Activated naive CD4-positive, alpha-beta T cell (primary cell): ENCODE data around the gene FAM78A.

Source experiments
- DNase-seq, 4 experiments: peaks; one replicate each; lab custom pipeline; 2025; lab: John Stamatoyannopoulos, UW

FAM78A gene, protein sequence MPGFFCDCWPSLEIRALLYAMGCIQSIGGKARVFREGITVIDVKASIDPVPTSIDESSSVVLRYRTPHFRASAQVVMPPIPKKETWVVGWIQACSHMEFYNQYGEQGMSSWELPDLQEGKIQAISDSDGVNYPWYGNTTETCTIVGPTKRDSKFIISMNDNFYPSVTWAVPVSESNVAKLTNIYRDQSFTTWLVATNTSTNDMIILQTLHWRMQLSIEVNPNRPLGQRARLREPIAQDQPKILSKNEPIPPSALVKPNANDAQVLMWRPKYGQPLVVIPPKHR

DNA sequence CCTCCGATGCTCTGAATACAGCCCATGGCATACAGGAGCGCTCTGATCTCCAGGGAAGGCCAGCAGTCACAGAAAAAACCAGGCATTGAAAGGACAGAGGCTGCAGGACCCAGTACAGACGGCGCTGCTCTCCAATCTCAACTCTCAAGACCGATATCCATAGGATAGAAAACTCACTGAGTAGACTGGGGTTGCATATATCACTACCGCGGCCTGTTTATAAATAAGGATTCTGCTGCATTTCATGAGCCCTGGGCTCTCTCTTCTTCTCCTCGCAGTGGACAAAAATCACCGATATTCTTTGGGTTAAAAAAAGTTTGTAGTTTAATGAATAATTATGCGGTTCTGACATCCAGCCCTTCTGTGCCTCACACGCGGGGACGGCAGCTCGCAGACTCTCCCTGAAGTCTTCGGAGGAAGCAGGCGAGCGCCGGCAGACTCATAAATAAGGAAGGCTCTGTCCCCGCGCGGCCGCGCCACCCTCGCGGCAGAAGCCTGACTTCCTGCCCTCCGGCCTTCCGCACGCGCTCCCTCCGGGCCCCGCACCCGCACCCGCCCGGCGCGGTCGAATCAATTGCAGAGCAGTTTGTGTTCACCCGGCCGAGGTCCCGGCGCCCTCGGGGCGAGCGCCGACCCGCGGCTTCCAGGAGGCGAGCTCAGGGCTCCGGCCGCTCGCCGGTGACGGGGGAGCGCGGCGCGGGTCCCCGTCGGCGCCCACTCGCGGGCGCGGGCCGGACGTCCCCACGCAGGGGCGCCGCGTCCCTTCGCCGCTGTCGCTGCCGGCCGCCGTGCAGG, at the start of gene FAM78A:
TSS of gene FAM78A (minus strand) at position 417 of the 795 bp plus-strand sequence. CDS start at position 86, 331 bp downstream.
- DNase-seq = peak in 1 of 4 experiments; percentile 33

DNA sequence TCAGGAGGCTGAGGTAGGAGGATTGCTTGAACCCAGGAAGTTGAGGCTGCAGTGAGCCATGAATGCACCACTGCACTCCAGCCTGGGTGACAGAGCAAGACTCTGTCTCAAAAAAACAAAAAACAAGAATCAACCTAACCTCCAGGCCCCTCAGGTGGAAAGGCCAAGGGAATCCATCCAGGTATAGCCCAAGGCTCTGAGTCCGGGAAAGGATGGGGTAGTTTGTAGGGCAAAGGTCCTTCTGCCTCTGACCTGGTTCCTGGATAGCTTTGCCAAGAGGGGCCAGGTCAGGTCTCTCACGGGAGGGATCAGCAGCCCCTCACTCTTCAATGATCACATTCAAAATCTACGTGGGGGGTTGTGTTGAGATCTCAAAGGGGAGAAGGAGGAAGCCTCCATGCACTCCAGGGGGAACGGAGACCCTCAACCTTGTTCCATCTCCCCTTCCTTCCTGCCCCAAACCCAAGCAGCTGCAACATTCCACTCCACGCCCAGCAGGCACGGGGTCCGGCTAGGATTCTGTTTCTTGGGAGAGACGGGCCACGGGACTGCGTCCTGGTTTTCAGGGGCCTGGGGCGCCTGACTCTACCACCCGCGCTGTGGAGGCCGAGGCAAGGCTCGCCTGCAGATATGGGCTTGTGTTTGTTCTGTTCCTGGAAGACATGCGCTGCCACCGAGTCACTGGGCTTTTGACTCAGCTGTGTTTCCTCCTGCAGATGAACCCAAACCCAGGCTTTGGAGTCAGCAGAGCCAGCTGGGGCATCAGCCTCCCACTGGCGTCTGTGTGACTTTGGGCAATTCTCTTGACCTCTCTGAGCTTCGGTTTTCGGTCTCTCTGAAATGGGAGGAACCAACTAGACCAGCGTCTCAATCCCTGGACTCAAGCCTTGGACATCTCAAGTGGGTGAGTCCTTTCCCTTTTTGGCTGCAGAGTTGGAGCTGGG, 48.7 kb upstream of the FAM78A start:
- DNase-seq = no peak

DNA sequence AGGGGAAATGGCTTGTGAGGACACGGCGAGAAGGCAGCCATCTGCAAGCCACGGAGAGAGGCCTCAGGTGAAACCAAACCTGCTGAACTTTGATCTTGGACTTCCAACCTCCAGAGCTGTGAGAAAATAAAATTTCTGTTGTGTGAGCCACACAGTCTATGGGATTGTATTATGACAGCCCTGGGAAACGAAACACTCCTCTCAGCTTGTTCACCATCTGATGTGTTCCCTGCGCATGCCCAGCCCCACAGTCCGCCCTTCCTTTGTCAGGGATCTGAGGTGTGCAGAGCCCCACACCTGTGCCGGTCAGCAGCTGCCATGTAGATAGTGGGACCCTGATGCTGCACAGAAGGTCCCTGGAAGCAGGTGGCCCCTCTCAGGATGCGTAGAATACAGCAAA, 47.3 kb upstream of the FAM78A start:
- no peak for DNase-seq

DNA sequence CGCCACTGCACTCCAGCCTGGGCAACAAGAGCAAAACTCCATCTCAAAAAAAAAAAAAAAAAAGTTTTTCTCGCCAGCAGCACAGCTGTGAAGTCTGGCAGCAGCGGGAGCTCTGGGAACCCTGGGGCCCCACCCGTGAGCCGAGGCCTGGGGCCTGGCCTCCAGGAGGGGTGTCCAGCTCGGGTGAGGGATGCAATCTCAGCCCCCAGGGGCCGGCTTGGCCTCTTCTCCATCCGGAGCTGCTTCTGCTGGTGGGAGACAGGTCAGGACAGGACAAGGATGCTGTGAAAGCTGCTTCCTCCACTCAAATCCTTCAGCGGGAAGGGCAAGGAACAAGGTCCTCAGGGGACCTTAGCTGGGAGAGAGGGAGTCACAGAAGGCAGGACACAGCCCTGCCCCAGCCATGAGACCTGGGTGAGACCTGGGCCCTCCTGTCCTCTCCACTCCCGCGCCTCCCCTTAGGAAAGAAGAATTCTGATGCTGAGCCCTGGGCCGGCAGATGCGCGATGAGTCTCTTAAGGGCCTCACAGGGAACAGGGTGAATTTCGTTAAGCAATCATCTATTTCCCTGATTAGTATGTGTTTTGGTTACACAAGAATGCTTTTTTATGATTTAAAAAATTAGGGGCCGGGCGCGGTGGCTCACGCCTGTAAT, 43.8 kb upstream of the FAM78A start:
- DNase-seq = no peak

DNA sequence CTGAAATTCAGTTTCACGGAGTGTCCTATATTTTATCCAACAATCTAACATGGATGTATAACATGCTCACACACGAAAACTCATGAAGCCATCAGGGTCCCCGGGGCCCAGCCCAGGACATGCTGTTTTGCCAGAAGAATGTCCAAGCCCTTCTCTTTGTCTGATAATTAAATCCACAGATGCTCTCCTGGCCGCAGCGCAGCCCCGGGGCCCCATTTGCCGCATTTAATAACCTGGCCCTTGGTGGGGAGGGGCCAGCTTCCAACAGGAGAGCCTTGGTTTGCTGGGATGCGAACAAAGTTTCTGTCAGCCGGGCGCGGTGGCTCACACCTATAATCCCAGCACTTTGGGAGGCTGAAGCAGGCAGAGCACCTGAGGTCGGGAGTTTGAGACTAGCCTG, 43.2 kb upstream of the FAM78A start:
- no peak for DNase-seq

DNA sequence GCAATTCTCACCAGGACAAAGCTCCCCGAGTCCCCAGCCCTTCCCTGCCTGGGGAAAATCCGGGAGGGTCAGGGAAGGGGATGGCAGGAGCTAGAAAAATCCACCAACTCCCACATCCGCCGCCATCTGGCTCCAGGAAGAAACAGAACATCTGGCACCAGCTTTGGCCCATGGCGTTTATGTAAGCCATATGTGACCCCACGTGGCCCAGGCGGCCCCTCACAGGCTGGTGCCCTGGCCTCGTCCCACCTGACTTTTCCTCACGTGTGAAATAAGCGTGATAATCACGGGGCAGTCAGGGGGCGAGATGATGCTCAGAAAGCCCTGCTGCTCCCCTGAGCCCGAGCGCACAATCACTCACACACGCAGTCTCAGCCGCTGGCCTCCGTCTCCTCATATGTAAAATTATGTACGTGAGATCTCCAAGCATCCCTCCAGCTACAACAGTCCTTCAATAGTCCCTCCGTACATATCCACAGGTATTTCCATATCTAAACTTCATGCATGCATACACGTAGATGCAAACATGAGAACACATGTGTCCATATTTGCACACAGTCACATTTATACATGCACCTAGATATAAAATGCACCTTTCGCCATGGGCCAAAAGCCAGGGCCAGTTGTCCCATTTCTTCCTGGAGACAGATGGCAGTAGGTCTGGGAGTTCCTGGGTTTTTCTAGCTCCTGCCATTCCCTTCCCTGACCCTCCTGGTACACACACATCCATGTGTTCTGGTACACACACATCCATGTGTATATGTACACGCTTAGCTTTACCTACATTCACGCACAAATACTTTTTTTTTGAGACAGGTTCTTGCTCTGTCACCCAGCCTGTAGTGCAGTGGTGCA, 42.1 kb upstream of the FAM78A start:
- DNase-seq = no peak

DNA sequence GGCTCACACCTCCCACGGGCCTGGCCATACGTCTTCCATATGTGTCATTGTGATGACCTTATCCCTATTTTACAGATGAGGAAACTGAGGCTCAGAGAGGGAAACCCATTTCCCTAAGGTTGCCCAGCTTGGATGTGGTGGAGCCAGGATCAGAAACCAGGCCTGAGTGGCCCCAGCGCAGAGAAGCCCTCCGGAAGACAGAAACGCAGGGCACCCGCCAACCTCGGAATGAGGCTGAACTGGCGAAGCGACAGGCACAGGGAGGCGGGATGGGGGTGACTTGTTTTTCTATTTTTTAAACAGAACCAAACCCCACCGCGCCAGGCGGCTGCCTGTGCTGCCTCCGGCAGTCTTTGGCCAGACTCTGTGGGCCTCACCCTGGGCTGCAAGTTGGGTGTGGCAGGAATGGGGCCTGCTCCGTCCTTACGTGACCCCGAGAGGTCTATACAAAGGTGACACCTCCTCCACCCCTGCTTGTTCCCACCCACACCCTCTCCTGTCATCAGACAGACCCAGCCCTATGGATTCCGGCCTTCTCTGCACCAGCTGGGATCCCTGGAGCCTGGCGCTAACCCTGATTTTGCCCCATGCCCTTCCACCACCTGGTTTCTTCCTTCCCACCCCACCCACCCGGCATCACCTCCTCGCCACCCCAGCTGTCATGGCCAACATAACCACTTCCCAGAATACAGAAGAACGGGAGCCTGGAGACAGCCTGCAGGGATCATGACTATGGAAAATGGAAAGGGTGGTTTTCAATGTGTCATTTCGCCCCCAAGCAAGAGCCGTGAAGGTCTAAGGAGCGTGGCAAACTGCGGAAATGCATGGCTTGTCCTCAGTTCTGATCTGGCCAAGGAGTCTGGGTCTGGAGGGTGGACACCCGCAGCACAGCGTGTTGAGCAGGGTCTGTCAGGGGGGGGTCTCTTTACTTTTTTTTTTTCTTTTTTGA, 36.8 kb upstream of the FAM78A start:
- DNase-seq = no peak

DNA sequence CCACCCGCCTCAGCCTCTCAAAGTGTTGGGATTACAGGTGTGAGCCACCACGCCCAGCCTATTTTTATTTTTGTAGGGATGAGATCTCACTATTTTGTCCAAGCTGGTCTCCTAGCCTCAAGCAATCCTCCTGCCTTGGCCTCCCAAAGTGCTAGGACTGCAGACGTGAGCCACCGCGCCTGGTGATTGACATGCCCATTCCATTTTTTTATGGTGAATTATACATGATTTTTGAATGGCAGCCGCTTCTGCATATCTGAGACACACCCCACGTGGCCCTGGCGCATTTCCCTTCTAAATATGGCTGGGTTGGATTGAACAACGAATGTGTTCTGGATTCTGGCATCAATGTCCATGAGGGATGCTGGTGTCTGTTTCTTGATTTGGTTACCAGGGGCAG, 35.9 kb upstream of the FAM78A start:
- no peak for DNase-seq

DNA sequence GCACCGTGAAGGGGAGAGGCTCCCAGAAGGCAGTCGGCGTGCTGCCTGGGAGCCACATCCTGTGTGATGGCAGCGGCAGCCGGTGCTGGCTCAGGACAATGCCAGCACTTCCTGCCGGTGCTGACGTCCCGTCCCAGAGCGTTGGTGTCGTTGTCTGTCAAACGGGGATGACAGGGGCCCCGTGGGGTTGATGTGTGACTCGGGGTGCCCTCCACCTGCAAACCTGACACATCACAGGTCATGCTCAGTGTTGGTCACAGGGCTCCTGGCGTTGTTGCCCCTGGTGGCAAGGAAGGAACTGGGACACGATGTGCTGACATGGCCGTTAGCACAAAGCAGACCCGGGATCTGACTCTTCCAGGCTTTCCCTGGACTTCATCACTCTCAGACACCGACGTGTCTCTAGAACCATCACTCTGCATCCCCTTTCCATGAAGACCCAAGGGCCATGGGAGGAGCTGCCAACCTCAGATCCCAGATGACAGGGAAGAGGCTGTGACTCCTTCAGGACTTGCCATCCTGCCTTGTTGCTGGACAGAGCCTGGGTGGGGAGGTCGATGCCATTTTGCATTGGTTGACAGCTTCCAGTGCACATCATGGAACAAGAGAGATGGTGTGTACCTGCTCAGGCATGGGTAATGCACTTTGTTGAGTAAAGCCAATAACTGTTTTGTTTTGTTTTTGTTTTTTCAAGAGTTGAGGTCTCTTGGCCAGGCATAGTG, 34.7 kb upstream of the FAM78A start:
- DNase-seq = peak in 3 of 4 experiments; percentile 13 to 54 (median 32)

DNA sequence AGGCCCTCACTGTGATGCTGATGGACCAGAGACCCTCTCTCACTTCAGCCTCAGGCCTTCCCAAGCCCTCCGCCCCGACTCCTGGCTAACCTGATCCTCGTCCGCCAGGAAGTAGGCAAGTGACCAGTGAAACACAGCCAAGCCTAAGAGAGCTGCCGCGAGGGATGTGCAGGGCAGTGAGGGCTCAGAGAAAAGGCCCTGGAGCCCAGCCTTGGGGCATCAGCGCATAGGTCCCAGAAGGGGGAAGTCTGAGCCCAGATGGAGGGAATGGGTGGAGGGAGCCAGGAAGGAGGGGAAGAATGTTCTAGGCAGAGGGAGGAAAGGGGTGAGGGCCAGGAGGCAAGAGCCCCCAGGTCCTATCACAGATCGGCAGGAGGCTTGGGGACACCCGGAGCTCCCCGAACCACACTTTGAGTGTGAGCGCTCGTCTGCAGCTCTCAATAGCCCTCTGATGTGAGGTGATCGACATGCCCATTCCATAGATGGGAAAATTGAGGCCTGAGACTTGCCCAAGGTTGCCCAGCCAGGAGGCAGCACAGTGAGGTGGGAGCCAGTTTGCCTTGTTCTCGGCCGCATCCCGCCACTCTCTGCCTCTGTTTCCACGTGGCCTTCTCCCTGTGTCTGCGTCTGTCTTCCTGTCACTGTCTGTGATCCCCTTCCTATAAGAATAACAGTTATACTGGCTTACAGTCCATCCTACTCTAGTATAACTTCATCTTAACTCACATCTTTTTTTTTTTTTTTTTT, 33.4 kb upstream of the FAM78A start:
- DNase-seq = no peak

DNA sequence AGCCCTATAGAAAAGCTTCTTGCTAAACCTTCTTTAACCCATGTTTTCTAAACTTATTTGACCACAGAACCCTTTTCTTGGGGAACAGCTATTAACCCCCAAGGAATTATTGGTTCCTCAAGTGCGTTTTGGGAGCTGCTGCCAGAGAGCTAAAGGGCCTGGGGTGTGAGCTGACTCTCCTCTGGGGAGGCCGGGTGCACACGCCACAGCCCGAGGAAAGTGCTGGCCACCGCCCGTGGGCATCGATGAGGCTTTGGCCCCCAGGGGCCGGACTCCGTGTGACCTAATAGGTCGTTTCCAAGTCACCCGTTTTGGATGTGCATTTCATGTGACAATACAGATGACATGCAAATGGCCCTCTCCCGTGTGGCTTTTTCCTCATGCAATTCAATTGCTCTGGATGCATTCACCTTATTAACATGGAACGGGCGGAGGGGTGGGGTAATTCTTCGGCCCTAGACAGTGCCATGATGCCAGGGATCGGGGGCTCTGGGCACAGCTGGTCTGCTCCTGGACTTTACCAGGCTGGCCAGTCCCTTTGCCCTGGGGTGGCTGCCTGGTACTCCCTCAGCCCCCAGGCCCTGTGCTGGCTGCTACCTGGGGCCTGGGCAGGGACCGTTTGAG, 32.7 kb upstream of the FAM78A start:
- no peak for DNase-seq

DNA sequence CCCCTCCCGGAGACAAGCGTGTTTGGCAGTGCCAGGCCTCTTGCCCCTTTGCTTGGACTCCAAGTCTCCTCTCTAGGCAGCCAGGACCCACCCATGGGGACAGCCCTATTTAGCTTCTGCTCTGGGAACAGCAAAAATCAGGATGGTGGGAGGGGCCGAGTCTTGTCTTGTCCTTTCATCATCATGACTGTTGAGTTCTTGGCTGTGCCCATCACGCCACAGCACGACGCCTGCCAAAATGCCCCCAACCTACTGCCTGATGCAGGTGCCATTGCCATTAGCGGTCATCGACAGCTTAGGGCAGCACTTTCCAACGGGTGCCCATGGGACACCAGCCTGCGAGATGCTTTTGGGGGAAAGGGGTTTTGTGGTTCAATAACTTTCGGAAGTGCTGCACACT, 32.1 kb upstream of the FAM78A start:
- no peak for DNase-seq

DNA sequence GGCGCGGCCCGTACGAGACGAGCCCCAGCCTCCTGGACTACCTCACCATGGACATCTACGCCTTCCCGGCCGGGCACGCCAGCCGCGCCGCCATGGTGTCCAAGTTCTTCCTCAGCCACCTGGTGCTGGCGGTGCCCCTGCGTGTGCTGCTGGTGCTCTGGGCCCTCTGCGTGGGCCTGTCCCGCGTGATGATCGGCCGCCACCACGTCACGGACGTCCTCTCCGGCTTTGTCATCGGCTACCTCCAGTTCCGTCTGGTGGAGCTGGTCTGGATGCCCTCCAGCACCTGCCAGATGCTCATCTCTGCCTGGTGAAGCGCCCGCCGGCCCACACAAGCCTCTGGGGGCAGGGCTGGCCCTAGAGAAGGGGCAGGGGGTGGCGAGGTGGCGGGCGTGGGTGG, 31.7 kb upstream of the FAM78A start:
- no peak for DNase-seq

DNA sequence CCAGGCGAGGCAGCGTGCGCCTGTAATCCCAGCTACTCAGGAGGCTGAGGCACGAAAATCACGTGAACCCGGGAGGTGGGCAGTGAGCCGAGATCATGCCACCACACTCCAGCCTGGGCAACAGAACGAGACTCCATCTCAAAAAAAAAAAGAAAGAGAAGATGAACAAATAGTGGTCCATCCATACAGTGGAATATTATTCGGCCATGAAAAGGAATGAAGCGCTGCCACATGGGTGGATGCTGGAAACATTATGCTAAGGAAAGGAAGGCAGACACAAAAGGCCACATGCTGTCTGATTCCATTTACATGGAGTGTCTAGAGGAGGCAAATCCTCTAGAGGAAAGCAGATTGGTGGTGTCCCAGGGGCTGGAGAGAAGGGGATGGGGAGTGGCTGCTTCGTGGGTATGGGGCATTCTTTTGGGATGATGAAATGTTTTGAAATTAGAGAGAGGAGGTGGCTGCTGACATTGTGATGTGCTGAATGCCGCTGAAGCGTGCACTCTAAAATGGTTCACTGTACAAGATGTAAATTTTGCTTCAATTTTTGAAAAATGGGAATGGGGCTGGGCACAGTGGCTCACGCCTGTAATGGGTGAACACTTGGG, 30.2 kb upstream of the FAM78A start:
- no peak for DNase-seq

DNA sequence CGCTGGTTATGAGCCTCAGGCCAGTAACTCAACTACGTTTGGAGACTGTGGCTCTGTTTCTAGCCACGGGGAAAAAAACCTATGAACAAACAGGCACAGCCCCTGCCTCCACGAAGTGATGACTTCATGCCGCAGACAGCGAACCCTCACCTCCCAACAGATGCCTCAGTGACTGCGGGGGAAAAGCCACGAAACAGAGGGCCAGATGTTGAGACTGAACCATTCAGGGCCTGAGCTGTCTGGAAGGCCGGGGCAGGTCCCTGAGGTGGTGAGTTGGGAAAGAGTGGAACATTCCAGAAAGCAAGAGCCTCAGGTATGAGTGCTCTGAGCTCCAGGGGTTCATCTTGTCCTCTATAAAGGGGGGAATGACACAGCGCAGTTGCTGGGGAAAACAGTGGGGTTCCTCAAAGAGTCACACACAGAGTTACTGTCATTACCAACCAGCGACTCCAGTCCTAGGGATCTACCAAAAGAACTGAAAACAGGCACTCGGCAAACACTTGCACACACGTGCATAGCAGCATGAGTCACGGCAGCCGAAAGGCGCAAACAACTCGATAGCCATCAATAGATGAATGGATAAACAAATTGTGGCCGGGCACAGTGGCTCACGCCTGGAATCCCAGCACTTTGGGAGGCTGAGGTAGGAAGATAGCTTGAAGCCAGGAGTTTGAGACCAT, 28.5 kb upstream of the FAM78A start:
- no peak for DNase-seq

DNA sequence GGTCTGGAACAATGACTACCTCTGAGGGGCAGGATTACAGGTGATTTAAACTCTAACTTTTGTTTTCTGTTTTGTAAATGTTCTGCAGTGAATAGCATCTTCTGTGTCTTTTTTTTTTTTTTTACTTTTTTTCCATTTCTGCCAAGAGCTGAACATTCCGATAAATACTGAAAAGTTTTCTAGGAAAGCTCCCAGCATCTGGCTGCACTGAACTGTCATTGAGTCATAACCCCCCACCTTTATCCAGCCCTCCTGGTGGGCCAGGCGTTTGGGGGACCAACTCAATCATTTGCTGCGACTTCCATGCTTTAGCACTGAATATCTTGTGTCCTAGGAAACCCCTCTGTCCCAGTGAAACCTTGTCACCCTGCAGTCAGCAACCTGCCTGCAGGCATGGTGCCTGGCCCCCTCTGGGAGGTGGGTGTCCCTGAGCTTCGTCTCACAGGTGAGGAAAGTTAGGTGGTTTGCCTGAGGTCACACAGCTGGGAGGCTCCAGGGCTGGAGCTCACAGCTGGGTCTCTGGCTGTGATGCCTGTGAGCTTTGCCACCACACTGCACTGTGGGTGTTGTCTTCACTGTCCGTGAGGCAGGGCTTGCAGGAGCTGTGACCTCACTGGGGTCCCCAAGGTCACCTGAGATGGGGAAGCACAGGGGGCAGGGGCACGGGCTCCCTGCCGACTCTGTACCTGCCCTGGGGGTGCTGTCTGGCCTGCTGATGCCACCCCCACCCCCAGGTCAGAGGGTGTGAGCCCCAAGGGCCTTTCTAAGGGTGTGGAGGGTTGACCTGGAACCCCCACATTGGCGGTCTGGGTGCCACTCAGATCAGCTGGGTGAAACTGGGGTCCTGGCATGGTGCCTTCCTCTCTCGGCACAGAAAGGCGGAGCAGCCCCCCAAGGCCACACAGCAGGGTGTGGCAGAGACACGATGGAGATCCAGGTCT, 27.3 kb upstream of the FAM78A start:
- DNase-seq = no peak
